Heart left ventricle (tissue), 16 donors: ENCODE data around the gene WHRN. TPM values are rescaled to one million over a fixed set of nuclear protein-coding genes. Genes with fewer than 3 reads are reported as not detected.

Source experiments
- ATAC-seq, 4 donors: fragments of 200-7000 bp; cut with Tn5 transposase; one replicate each; pipeline ENCODE4 v1.9.1; 2020 to 2022; ENCODE audit warnings: moderate library complexity in 4 of 4, mild to moderate bottlenecking in 3 of 4, moderate number of reproducible peaks in 1 of 4
- DNase-seq, 5 donors: peaks; one replicate each; pipeline ENCODE4 v3.0.0-alpha.2; 2020
- H3K27ac ChIP-seq, 12 donors: fragments of 200-600 bp; sonication (generic) in 4 of 12; one replicate each; pipeline versions ENCODE4 v1.5.0 to v1.8.0; 2016 to 2022; ENCODE audit warnings: mild to moderate bottlenecking in 2 of 12
- H3K27me3 ChIP-seq, 9 donors: fragments of 200-600 bp; sonication (generic) in 2 of 9; one replicate each; pipeline versions ENCODE4 v1.5.1 to v1.8.0; 2016 to 2022; ENCODE audit warnings: mild to moderate bottlenecking in 3 of 9
- H3K36me3 ChIP-seq, 9 donors: fragments of 200-600 bp; sonication (generic) in 2 of 9; one replicate each; pipeline versions ENCODE4 v1.5.0 to v1.8.0; 2018 to 2022; ENCODE audit warnings: mild to moderate bottlenecking in 2 of 9
- H3K4me1 ChIP-seq, 12 donors: fragments of 200-600 bp; sonication (generic) in 4 of 12; one replicate each; pipeline versions ENCODE4 v1.5.0 to v1.8.0; 2016 to 2022; ENCODE audit warnings: mild to moderate bottlenecking in 3 of 12
- H3K4me3 ChIP-seq, 12 donors: fragments of 200-600 bp; sonication (generic) in 4 of 12; one replicate each; pipeline versions ENCODE4 v1.5.0 to v1.8.0; 2017 to 2022; ENCODE audit warnings: mild to moderate bottlenecking in 9 of 12, moderate library complexity in 4 of 12
- H3K9me3 ChIP-seq, 12 donors: fragments of 200-600 bp; sonication (generic) in 4 of 12; one replicate each; pipeline versions ENCODE4 v1.5.0 to v1.8.0; 2016 to 2022; ENCODE audit warnings: mild to moderate bottlenecking in 1 of 12
- POLR2A ChIP-seq, 2 donors: fragments of 450-650 bp; IDR thresholded peaks; one replicate each; pipeline ENCODE4 v1.6.1; 2017; ENCODE audit warnings: antibody characterized with exemption in 2 of 2, mild to moderate bottlenecking in 2 of 2, moderate library complexity in 2 of 2
- WGBS, 4 donors: extraction: QIAGEN DNeasy Blood & Tissue Kit in 2 of 4; methylation state at CpG; one replicate each; pipeline versions ENCODE4 v1.1.5 to v1.1.7; 2013 to 2018; 5-methylcytosine and 5-hydroxymethylcytosine counted together
- intact Hi-C, 10 donors: fragments of 100-400 bp; cut with DNase I; formaldehyde crosslinking; loops; one replicate each; pipeline versions ENCODE4 v1.11.1 to v1.14.2; 2022
- polyA plus RNA-seq, 2 donors: library from polyadenylated mRNA; stranded (reverse); fragments of 200-250 nt; gene quantifications; one replicate each; pipeline ENCODE4 v1.2.3, GENCODE V29; 2013
- total RNA-seq, 9 donors: library from RNA; depleted of rRNA in 2 of 9; stranded (reverse); fragments of >200 nt in 2 of 9; fragmentation: NEBNext Ultra II Directional in 3 of 9; extraction: Animal tissue kit (Norgen Biotek cat#: 25700) in 3 of 9; gene quantifications; one replicate each; pipeline versions ENCODE4 v1.1.0 to v1.2.4, GENCODE V29; 2016 to 2023
- TF ChIP-seq, protein P1 (sequence below), 12 donors: fragments of 200-600 bp; sonication (generic) in 4 of 12; IDR thresholded peaks; one replicate each; pipeline versions ENCODE4 v1.5.0 to v1.8.0; 2018 to 2022; ENCODE audit warnings: antibody characterized with exemption in 12 of 12, mild to moderate bottlenecking in 5 of 12
- donor health status: ischemic (EF 13 %, LVEDD 7.1; RV severe dilation, severe dysfunction).
- donor health status: healthy with polysubstance abuse.
- donor health status: DM: no; HTN: yes; CAD: no.
- donor health status: DM: no; HTN: no; CAD: no.
- donor health status: ischemic (EF 25% LVEDD 6.9; RV normal size, moderate dysfunction).
- donor health status: ischemic (EF 25% LVEDD 5.7; RV mildly dilated, moderate dysfunction).
- donor health status: healthy.
- donor health status: DM: yes; HTN: yes; CAD: no.
- donor health status: ischemic (EF 35%, LVEDD 5.7; RV mildly dilated, moderate dysfunction).
- donor health status: nonischemic (EF 11% LVEDD 7.7; RV severe dilation, severe dysfunction).
- donor health status: DM: yes; HTN: yes; CAD: no.
- donor health status: PGD.
- donor health status: ischemic (EF 29% LVEDD 5.4; RV normal size, mild dysfunction).
- donor health status: nonischemic (EF 23%, LVEDD 6.1; RV moderate dilation, normal function).

Gene WHRN
- total and polyA plus RNA-seq, 11 donors: 0.12 to 1.4 (median 0.56) TPM

DNA sequence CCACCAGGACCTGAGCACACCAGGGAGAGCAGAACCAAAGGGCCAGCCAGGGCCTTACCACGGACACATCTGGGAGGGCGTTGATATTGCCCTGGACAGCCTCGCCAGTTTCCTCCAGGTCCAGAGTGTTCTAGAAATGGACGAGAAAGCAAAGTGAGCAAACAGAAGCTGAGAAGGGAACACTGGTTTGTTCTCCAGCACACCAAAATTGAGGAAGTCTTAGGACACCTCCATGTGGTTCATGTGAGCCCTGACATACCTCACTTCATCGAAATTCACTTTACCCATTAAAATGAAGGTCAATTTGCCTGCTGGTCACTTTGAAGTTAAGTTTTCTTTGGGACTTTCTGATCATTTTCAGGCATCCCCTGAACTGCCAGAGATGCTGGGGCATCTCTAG lies 97.4 kb downstream of the WHRN start:
- TF ChIP-seq POLR2A (IDR thresholded peaks at IDR 0.05): no peak
- TF ChIP-seq, protein P1, sequence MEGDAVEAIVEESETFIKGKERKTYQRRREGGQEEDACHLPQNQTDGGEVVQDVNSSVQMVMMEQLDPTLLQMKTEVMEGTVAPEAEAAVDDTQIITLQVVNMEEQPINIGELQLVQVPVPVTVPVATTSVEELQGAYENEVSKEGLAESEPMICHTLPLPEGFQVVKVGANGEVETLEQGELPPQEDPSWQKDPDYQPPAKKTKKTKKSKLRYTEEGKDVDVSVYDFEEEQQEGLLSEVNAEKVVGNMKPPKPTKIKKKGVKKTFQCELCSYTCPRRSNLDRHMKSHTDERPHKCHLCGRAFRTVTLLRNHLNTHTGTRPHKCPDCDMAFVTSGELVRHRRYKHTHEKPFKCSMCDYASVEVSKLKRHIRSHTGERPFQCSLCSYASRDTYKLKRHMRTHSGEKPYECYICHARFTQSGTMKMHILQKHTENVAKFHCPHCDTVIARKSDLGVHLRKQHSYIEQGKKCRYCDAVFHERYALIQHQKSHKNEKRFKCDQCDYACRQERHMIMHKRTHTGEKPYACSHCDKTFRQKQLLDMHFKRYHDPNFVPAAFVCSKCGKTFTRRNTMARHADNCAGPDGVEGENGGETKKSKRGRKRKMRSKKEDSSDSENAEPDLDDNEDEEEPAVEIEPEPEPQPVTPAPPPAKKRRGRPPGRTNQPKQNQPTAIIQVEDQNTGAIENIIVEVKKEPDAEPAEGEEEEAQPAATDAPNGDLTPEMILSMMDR (IDR thresholded peaks at IDR 0.05): no peak
- H3K4me3 ChIP-seq: no peak overlapping the region
- no peak for ATAC-seq
- H3K27me3 ChIP-seq: no peaks in the 10 kb centered on the region
- intact Hi-C loops: loop anchor here (2.0 to 10.0 kb wide), 11 partner anchors 187 to 1117 kb away; no protein-coding TSS in a partner anchor
- no peak for DNase-seq
- H3K36me3 ChIP-seq: no peaks in the 10 kb centered on the region
- peaks cover 0 to 7% (median 0%) of the 10 kb centered on the region in 12 donors for H3K4me1 ChIP-seq
- no peak overlapping the region for H3K27ac ChIP-seq
- H3K9me3 ChIP-seq: no peaks in the 10 kb centered on the region
- WGBS, 4 donors: 81 to 87% (median 85%) methylated on average over 5 of the region's 5 CpGs

DNA sequence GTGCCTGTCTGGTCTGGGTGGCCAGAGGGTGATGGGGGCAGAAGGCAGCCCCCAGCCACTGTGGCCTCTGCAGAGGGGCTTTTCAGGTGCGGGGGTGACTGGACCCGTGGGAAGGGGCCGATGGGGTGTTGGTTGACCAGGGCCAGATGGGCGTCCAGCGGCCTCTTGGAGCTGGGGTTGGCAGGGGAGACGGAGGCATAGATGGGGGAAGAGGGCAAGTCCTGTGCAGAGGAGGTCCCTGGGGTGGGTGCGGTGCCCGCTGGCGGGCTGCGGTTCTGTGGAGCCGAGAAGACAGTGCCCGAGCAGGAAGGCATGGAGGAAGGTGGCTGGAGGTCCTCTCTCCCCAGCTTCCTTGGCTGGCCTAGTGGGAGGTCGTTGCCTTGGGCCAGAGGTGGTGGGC lies 98.8 kb downstream of the WHRN start:
- H3K36me3 ChIP-seq: no peaks in the 10 kb centered on the region
- 82 to 92% (median 88%) methylated on average over 13 of the region's 13 CpGs for WGBS, 4 donors
- no peak overlapping the region for H3K4me3 ChIP-seq
- no peaks in the 10 kb centered on the region for H3K27me3 ChIP-seq
- TF ChIP-seq, protein P1 (IDR thresholded peaks at IDR 0.05): no peak
- TF ChIP-seq POLR2A (IDR thresholded peaks at IDR 0.05): no peak
- H3K9me3 ChIP-seq: no peaks in the 10 kb centered on the region
- H3K27ac ChIP-seq: no peak overlapping the region
- intact Hi-C loops: loop anchor here (1.0 to 10.0 kb wide), 12 partner anchors 188 to 1118 kb away; no protein-coding TSS in a partner anchor
- ATAC-seq: no peak
- DNase-seq: no peak
- peaks cover 0 to 7% (median 0%) of the 10 kb centered on the region in 12 donors for H3K4me1 ChIP-seq

DNA sequence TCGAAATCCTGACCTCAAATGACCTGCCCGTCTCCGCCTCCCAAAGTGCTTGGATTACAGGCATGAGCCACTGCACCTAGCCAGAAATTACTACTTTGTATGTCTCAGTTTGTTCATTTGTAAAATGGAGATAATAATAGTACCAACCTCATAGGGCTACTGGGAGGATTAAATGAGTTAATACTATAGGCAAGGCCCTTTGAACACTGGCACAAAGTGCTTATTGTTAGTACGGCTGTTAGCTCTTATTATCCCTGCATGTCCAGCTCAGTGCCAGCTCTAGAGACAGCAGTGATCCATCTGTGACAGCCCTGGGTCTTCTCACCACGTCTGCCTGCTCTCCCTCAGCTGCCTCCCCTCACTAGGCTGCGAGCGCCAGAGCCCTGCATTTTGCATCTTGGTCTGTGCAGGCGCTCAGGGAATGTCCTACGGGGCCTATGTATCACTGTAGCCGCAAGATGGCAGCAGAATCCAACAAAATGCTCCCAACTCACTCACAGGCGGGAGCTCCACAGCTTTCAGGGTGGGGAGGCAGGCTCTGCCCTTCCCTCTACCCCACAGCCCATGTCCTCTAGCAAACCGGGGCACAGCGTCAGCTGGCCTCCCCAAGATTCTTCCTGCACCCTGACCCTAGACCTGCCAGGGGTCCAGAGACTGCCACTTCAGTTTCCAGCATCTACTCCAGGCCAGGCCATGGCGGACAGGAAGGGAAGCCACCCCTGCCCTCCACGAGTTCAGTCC lies 99.8 kb downstream of the WHRN start:
- ATAC-seq: peak; percentile 76 to 95 (median 92)
- intact Hi-C loops: loop anchor here (1.0 to 10.0 kb wide), 14 partner anchors 179 to 1119 kb away; no protein-coding TSS in a partner anchor
- no peak for TF ChIP-seq POLR2A (IDR thresholded peaks at IDR 0.05)
- TF ChIP-seq, protein P1 (IDR thresholded peaks at IDR 0.05): peak; percentile 72 to 87 (median 82)
- WGBS, 4 donors: 22 to 30% (median 24%) methylated on average over 12 to 15 of the region's 15 CpGs
- Histone ChIP-seq H3K36me3 (no peaks in the 10 kb centered on the region), H3K4me1 (peaks cover 0 to 7% (median 0%) of the 10 kb centered on the region in 12 donors), H3K9me3 (no peaks in the 10 kb centered on the region), H3K27me3 (no peaks in the 10 kb centered on the region), H3K27ac (no peak overlapping the region), H3K4me3 (no peak overlapping the region)
- peak; percentile 73 to 81 (median 79) for DNase-seq

DNA sequence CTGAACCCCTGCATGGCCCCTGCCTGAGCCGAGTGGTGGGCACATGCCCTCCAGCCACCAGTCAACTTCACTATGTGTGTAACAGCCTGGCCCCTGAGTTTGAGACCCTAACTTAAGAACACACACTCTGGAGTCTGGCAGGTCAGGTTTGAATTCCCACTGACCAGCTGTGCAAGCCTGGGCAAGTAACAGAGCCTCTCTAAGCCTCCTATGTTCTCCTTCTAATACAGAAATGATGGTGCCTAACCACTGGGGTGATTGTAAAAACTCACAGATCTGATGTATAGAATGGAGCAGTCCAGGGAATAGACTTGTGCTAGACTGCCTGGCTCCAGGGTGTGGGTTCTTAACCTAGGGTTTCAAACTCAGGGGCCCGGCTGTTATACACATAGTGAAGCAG lies 100.7 kb downstream of the WHRN start:
- Histone ChIP-seq H3K27ac (no peak overlapping the region), H3K27me3 (no peaks in the 10 kb centered on the region), H3K36me3 (no peaks in the 10 kb centered on the region), H3K4me3 (no peak overlapping the region), H3K4me1 (peaks cover 0 to 7% (median 0%) of the 10 kb centered on the region in 12 donors), H3K9me3 (no peaks in the 10 kb centered on the region)
- intact Hi-C loops: loop anchor here in 9 of 10 donors (2.0 to 10.0 kb wide), 9 partner anchors 180 to 1120 kb away; partner anchors contain the start of gene ATP6V1G1 (in 1 of the 9)
- TF ChIP-seq, protein P1 (IDR thresholded peaks at IDR 0.05): no peak
- TF ChIP-seq POLR2A (IDR thresholded peaks at IDR 0.05): no peak
- 77 to 92% (median 86%) methylated on average over 2 of the region's 2 CpGs for WGBS, 4 donors
- no peak for DNase-seq
- ATAC-seq: no peak
